Heart left ventricle (tissue), 13 donors: ENCODE data around the gene IGF2BP1.

Experiments
- POLR2A ChIP-seq, 2 donors: fragments of 450-650 bp; IDR thresholded peaks; one replicate each; pipeline ENCODE4 v1.6.1; 2017; ENCODE audit warnings: antibody characterized with exemption in 2 of 2, mild to moderate bottlenecking in 2 of 2, moderate library complexity in 2 of 2
- TF ChIP-seq, protein P1 (sequence below), 12 donors: fragments of 200-600 bp; sonication (generic) in 4 of 12; IDR thresholded peaks; one replicate each; pipeline versions ENCODE4 v1.5.0 to v1.8.0; 2018 to 2022; ENCODE audit warnings: antibody characterized with exemption in 12 of 12, mild to moderate bottlenecking in 5 of 12
- donor health status: ischemic (EF 13 %, LVEDD 7.1; RV severe dilation, severe dysfunction).
- donor health status: DM: no; HTN: yes; CAD: no.
- donor health status: DM: no; HTN: no; CAD: no.
- donor health status: ischemic (EF 25% LVEDD 6.9; RV normal size, moderate dysfunction).
- donor health status: ischemic (EF 25% LVEDD 5.7; RV mildly dilated, moderate dysfunction).
- donor health status: ischemic (EF 35%, LVEDD 5.7; RV mildly dilated, moderate dysfunction).
- donor health status: nonischemic (EF 11% LVEDD 7.7; RV severe dilation, severe dysfunction).
- donor health status: DM: yes; HTN: yes; CAD: no.
- donor health status: PGD.
- donor health status: ischemic (EF 29% LVEDD 5.4; RV normal size, mild dysfunction).
- donor health status: nonischemic (EF 23%, LVEDD 6.1; RV moderate dilation, normal function).

DNA sequence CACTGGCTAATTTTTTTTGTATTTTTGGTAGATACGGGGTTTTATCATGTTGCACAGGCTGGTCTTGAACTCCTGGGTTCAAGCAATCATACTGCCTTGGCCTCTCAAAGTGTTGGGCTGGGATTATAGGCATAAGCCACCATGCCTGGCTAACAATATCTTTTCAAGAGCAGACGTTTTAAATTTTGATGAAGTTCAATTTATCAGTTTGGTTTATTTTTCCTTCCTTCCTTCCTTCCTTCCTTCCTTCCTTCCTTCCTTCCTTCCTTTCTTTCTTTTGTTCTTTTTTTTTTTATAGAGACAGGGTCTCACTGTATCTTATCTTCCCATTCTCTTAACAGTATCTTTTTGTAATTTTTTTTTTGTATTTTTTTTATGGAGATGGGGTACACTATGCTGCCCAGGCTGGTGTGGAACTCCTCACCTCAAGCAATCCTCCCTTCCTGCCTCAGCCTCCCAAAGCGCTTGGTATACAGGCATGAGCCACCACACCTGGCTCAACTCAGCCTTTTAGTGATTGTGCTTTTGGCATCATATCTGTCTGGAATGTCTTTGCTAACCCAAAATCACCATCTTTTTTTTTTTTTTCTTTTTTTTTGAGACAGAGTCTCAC lies 15.2 kb upstream of the IGF2BP1 start:
- TF ChIP-seq, protein P1, sequence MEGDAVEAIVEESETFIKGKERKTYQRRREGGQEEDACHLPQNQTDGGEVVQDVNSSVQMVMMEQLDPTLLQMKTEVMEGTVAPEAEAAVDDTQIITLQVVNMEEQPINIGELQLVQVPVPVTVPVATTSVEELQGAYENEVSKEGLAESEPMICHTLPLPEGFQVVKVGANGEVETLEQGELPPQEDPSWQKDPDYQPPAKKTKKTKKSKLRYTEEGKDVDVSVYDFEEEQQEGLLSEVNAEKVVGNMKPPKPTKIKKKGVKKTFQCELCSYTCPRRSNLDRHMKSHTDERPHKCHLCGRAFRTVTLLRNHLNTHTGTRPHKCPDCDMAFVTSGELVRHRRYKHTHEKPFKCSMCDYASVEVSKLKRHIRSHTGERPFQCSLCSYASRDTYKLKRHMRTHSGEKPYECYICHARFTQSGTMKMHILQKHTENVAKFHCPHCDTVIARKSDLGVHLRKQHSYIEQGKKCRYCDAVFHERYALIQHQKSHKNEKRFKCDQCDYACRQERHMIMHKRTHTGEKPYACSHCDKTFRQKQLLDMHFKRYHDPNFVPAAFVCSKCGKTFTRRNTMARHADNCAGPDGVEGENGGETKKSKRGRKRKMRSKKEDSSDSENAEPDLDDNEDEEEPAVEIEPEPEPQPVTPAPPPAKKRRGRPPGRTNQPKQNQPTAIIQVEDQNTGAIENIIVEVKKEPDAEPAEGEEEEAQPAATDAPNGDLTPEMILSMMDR (IDR thresholded peaks at IDR 0.05): no peak
- no peak for TF ChIP-seq POLR2A (IDR thresholded peaks at IDR 0.05)
